Non-pigmented ciliary epithelial cell (primary cell): Measurements from ENCODE around the gene WDSUB1.

Experiments
- DNase-seq: peaks from one replicate; pipeline ENCODE4 v3.0.0-alpha.2; 2010; ENCODE audit warnings: low read depth

Gene WDSUB1, protein sequence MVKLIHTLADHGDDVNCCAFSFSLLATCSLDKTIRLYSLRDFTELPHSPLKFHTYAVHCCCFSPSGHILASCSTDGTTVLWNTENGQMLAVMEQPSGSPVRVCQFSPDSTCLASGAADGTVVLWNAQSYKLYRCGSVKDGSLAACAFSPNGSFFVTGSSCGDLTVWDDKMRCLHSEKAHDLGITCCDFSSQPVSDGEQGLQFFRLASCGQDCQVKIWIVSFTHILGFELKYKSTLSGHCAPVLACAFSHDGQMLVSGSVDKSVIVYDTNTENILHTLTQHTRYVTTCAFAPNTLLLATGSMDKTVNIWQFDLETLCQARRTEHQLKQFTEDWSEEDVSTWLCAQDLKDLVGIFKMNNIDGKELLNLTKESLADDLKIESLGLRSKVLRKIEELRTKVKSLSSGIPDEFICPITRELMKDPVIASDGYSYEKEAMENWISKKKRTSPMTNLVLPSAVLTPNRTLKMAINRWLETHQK

DNA sequence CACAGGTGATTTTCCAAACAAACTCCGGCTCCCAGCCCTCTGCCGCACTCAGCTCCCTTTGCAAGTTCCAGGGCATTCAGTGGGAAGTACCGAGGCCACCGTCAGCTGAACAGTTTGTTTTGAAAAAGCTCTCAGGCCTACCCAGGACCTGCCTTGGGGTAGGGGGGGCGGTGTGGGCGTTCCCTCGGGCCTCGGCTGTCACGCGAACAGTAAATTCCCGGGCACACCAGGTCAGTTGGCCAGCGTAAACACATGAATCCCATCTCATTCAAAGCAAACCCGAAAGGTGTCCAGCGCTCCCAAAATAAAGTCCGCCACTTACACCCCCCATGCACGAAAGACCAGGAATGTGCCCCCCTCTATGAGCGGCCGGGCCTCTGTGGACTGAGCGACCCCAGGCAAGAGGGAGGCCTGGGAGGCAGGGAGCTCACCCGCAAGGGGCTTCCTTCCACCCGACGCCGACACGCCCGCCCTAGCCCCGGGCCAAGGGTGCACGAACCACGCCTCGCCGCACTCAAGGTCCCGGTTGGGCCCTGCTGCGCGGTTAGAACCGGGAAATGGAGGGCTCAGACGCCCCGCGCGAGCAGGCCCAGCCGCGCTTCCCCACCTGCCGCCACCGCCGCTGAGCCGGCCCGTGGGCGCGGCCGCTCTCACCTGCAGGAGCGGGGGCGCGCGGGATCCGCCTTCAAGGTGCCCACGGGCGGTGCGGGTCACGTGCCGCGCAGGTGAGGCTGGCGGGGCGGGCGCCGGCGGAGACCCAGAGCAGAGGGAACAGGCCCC lies at the start of gene WDSUB1:
TSS of gene WDSUB1 (minus strand) at position 775 of the 780 bp plus-strand sequence. CDS start 3,634 bp downstream, outside the sequence.
- no peak for DNase-seq

DNA sequence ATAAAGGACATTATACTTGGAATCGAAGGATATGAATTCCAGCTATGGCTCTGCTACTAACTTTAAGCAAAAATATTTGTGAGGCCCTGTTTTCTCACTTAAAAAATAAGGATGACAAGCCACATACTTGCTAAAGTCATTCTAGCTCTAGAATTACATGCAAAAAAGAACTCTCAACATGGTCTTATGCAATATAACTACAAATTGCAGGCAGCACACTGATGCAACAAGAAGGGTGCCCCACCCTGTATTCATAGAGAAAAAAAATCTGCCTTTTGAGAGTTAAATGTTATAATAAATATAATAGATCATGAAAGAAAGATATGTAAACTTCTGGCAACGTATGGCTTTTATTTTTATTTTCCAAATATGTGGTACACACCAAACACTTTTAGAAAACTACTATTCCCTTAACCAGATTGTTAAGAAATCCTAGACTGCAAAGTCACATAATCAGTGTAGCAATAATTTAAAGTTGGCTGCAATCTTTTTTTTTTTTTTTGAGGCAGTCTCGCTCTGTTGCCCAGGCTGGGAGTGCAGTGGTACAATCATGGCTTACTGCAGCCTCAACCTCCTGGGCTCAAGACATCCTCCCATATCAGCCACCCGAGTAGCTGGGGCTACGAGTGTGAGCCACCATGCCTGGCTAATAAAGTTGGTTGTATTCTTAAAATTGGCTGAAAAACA lies 40.2 kb upstream of the WDSUB1 start:
- DNase-seq: no peak

DNA sequence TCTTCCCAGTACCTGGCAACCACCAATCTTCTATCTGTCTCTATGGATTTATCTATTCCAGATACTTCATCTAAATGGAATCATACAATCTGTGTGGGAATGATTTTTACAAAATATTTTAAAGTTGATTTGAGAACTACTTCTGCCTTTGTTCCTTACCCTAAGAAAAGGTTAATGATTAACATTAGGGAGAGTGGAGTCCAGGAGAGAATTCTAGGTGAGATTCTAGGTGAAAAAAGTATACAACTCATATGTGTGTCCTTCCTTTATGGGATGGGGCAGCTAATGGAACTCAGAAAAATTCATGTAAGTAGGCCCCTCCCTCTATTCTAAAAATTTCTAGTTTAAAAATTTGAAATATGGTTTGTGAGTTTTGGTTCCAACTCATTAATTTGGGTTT lies 35.9 kb upstream of the WDSUB1 start:
- DNase-seq: no peak

DNA sequence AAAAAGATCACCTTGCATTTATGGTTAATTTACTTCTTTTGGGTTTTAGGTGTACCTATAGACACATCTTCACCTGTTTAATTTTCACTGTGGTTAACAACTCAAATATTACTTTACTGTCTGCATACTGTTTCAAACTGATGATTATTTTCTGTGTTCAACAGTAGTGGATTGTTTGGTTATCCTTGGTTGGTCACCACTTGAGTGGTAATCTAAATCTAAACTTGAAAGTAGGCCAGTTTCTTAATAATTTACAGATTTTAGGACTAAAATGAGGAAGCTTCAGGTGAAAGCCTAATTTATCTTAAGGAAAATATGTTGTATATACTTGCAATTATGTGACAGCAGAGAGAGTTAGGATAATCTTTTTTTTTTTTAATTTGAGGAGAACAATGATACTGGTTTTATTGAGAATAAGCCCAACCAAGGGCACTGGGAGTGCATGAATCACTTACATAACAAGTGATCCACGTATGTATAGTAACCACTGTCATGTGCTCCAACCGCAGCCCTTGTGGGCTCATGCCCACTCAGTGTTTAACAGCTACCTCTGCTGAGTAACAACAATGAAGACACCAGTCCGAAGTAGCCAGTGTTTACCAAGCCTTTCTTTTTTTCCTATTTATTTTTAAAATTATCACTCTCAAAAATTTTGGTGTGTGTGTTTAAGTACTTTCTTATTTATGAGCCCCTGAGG lies 31.0 kb upstream of the WDSUB1 start:
- no peak for DNase-seq

DNA sequence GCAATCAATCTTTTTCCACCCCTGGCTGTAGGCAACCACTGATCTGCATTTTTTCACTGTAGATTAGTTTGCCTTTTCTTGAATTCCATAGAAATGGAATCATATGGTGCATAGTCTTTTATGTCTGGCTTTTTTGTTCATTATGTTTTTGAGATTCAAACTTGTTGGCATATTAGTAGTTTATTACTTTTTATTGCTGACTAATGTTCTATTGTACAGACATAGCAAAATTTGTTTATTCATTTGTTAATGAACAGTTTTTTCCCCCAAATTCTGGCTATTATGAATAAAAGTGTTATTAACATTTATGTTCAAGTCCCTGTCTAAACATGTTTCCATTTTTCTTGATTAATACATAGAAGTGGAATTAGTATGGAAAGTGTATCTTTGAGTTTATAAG lies 21.4 kb upstream of the WDSUB1 start:
- DNase-seq: no peak

DNA sequence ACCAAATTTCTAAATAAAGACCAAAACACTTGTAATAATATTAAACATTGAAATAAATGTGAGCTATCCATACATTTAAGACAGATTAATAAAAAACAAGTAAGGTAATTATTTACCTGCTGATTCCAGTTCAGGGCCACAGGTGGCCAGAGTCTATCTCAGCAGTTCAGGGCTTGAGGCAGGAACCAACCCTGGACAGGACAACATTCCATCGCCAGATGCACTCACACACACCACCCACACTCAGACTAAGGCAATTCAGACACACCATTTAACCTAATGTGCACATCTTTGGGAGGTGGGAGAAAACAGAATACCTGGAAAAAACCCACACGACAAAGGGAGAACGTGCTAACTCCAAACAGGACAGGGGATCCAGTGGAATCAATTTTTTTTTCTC lies 14.1 kb upstream of the WDSUB1 start:
- no peak for DNase-seq

DNA sequence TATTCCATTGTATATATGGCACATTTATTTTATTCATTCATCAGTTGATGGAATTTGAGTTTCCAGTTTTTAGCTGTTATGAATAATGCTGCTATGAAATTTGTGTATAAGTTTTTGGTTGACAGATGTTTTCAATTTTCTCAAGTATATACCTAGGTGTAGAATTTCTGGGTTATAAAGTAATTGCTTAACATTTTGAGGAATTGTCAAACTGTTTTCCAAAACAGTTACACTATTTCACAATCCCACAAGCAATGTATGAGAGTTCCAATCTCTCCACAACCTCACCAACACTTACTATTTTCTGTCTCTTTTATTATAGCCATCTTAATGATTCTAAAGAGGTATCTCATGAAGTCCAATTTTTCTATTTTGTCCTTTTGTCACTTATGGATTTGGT lies 12.5 kb upstream of the WDSUB1 start:
- no peak for DNase-seq

DNA sequence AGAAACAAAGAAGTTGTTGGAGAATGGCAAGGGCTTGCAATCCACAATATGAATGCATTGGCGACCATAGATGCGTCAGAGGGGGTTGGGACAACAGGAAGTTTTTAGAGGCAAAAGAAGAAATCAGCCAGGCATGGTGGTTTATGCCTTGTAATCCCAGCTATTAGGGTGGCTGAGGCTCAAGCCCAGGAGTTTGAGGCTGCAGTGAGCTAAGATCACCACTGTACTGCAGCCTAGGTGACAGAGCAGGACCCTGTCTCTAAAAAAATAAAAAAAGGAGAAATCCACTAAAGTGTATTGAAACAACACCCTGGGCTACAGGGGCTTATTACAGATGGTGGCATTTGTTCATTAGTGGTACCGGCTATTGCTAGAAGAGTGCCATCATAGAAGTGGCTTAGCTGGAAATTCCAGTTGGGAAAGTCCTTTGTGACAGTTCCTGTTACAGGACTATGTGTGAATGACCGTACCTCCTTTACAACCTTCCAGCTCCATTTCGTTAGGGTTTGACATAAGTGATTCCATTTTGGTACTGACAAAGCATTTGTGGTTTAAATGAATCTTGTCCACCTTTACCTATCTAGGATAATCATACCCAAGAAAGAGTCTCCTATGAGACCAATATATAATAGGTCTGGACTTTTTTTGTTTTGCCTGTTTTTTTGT lies 10.7 kb upstream of the WDSUB1 start:
- DNase-seq: no peak

DNA sequence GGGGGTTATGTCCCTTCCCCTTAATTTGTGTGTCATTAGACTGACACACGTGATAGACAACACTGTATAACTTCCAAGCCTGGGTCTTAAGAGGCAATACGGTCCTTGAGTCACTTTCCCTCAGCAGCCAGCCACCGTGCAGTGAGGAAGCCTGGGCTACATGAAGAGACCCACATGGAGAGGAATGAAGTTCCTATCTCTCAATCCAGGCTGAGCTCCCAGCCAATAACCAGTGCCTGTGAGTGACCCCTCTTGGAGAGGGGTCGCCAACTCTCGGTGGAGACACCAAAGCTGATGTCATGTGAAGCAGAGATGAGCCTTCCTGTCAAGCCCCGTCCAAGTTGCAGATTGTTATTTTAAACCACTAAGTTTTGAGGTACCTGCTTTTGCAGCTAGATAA lies 5.7 kb upstream of the WDSUB1 start:
- DNase-seq: no peak

DNA sequence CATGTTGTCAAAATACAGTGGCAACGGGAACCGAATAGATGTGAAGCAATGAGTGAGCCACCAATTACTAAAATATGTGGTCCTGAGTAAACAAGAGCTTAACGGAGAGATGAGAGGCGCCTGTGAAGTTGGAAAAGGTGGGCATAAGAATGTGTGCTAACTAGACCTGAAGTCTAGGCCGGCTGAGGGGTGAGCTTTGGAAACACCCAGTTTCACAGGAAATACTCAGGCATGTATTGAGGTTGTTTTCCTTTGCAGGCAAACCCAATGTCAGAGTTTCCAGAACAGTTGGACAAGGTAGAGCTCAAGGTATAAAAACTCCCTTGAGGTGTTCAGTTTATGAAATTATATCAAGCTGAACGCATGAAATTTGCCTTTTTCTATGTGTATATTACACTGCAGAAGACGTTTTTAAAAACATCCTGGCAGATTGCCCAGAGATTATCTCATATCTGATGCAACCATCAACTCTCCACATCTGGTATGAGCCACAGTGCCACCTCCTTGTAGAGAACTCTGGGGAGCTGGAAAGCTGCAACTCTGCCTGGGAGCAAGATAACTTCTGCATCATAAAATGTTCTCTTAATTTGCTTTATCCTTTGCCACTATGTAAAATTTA lies 3.9 kb upstream of the WDSUB1 start:
- peak; percentile 82 for DNase-seq

DNA sequence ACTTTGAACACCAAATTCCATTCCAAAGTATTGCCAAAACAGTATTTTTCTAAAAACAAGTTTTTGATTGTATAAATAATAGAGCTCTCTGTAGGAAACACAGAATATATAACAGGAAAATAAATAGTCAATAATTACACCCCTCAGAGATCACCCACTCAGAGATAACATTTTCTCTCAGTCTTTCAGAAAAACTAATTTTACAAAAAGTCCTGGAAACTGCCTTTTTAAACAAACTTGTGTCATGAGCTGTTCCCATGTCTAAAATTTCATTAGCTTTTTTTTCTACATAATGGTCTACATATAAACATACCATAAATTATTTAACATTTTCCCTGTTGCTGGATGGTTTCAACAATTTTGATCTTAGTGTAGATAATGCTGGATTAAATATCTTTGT lies 1.2 kb upstream of the WDSUB1 start:
- DNase-seq: no peak

DNA sequence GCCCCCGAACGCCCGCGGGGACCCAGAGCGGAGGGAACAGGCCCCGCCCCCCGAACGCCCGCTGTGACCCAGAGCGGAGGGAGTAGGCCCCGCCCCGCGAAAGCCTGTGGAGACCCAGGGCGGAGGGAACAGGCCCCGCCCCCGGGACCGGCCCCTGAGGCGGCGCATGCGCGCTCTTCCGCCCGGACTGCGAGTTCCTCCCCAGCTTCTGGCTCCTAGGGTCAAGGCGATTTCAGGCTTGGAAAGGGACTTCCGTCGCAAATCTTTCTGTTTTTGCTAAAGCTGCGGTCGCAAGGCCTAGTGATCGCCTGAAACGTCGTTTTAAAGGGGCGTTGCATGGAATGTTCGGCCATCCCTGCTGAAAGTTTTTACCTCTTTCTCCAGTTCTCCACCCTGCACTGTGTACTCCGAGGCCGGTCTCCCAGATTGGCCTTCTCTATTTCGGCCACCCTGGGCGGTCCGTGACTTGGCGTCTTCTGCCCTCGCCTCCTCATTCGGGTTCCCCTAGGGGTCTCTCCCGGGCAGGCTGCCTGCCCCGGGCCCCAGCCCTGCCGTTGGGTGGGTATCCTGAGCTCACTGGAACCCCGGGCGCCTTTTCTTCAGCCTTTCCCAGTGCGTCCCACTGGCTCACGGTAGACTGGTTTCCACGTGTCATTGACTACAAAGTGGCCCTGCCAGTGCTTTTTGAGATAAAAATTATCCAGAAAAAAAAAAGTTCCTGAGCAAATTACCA lies 372 bp upstream of the WDSUB1 start:
- DNase-seq: peak; percentile 52

DNA sequence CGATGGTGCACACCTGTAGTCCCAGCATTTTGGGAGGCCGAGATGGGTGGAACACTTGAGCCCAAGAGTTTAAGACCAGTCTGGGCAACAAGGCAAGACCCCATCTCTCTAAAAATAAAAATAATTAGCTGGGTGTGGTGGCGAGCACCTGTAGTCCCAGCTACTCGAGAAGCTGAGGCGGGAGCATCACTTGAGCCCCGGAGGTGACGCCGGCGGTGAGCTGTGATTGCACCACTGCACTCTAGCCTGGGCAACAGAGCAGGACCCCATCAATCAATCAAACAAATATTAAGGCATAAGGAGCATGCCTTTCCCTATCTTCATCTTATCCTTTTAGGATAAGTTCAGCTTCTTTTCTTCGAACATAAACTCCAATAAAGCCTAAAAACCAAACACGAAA lies 1.1 kb downstream of the WDSUB1 start:
- DNase-seq: no peak

DNA sequence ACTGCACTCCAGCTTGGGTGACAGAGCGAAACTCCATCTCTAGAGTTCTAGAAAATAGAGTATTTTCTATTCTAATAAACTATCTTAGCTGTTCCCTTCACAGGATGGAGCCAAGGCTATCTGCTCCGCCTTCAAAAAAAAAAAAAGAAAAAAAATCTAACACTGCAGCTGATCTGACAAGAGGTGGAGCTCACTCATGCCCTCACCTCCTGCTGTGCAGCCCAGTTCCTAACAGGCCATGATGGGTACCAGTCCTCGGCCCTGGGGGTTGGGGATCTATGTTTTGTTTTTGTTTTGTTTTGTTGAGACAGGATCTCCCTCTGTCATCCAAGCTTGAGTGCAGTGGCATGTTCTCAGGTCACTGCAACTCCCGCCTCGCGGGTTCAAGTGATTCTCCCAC lies 3.0 kb downstream of the WDSUB1 start:
- DNase-seq: no peak

DNA sequence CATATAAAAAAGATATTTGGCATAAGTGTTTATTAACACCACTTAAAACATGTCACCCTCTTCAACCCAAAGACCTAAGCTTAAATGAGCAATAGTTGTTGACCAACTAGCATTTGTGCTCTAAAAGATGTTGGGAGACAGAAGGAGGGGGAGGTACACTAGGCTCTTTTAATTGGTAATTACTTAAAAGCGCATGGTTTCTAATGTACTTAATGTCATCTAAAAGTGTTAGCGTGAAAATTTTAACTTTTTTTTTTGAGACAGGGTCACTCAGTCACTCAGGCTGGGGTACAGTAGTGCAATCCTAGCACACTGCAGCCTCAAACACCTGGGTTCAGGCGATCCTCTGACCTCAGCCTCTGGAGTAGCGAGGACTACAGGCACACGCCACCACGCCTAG lies 5.5 kb downstream of the WDSUB1 start:
- no peak for DNase-seq

DNA sequence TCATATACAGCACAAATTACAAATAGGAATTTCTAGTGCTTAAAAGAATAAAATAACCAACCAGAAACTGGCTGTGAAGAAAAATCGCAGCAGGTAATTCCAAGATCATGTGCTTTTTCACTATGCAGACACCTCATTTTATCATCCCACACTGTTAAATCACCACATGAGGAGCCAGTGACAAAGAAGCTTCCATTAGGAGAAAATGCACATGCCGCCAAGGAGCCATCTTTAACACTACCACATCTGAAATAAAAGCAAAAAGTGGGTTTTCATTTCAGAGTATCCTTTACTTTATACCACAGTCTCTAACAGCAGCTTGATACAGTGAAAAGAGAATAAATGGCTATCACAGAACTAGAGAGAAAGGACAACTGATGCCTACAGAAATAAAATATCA lies 6.8 kb downstream of the WDSUB1 start:
- no peak for DNase-seq

DNA sequence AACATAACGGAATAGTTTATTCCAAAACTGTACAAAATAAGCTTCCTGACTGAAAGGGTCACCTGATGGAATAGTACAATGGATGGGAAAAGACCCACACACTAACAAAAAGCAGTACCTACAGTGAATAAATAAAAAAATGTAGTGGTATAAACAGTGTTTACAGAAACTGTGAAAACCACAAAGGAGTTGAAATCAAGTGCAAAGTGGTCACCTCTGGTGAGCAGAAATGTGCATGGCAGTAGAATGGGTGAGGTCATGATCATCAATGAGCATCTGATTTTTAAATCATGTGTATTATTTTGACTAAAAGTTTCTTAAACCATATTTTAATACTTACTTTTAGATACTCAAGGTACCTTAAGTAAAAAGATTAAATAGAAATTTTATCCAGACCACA lies 11.4 kb downstream of the WDSUB1 start:
- DNase-seq: no peak

DNA sequence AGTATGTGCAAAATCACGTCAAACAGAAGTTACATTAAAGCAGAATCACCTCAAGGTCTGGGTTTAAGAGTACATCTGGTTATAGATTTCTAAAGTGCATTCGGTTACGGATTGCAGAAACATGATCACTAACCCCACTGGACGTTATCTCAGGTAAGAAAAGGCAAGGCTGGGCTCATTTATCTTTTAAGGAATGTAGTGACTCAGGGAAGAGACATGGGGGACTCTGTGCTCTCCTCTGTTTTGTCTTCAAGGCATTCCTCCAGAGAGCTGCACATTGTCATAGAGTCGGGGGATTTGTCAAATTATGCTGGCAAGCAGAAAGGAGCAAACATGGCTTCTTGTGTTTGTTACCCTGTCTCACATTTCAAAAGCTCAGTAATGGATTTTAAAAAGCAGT lies 14.3 kb downstream of the WDSUB1 start:
- no peak for DNase-seq

DNA sequence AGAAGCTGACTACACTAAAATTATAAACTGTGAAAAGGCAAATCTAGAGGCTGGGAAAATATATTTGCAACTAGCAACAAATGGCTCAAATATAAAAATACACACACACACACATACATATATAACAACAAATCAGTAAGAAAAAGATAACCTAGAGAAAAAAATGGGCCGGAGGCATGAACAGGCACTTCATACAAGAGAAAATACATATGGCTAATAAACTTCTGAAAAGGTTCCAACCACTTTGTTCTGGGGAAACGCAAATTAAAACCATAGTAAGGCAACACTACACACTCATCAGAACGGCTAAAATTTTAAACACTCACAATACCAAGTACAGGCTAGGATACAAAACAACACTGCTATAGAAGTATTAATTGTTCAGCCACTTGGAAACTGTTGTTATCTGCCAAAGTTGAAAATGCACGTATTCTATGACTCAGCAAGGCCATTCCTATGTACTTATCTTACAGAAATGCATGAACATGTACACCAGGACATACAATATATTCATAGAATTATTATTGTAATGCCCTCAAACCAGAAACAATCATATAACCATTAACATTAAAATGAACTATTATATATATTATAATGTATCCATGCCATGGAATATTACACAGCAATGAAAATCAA lies 15.6 kb downstream of the WDSUB1 start:
- DNase-seq: no peak

DNA sequence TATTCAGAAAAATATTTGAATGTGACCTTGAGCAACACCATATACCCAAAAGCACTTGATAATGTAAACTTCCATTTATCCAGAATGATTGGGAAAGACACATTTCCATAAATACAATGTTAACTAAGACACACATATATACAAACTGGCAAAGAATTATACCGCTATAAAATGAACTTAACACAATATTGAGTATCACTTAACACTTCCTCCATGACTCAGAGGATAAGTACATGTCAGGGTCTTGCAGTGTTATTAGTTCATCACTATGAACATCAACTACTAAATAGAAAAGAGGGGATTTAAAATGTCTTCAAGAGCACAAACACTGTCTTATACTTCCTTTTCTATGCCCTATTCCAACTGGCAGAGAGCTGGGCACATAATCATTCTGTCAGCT lies 18.6 kb downstream of the WDSUB1 start:
- no peak for DNase-seq
